ENCODE data around the gene MGAM2. TPM values are rescaled to one million over a fixed set of nuclear protein-coding genes. Genes with fewer than 3 reads are reported as not detected.

MGAM2 gene
- total RNA-seq, 4 donors from 2014 or later: under 0.01 to 7.3 (median 2.3) TPM

DNA sequence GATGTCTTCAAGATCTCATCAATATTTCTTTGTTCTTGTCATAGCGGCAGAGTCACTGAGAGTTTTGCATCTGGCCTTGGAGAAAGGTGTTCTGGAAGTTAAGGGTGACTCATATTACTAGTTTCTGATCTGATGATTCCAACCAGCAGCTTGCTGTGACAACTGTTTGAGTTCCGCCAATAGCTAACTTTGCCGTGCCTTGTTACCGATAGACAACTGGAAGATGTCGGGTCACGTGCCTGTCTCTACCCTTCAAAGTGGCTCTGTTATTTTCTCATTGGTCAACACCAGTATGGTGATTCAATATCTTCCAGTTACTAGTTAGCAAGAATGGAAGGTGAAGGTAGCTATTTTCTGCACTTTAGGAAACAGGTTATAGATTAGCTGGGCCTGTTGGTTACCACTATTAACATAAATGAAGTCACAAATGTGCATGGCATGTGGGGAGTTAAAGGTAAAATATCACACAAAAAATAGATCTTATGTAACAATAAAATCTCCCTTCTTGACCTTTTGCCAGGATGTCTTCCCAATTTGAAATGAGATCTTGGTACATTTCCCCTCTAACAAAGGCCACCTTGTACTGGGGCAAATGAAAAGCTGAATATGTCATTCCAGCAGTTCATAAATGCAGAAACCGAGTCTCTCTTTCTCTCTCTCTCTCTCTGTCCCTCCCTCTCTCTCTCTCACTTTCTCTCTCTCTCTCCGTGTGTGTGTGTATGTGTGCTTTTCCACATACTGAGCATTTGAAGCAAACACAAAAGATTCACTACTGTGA, 2.6 kb upstream of the MGAM2 start:
- H3K4me1 ChIP-seq: no peaks in the 10 kb centered on the region
- 64 to 66% methylated on average over 8 of the region's 8 CpGs for WGBS, 2 donors
- no peak overlapping the region for H3K4me3 ChIP-seq
- DNase-seq (ENCODE audit: low spot score in 2 of 2): no peak
- no peaks in the 10 kb centered on the region for H3K36me3 ChIP-seq
- H3K27me3 ChIP-seq: no peaks in the 10 kb centered on the region
- H3K27ac ChIP-seq: no peak overlapping the region
- H3K9me3 ChIP-seq: no peaks in the 10 kb centered on the region
- no peak for TF ChIP-seq EP300 (IDR thresholded peaks at IDR 0.05)
- TF ChIP-seq CTCF (IDR thresholded peaks at IDR 0.05): no peak
- TF ChIP-seq POLR2A (IDR thresholded peaks at IDR 0.05): no peak

DNA sequence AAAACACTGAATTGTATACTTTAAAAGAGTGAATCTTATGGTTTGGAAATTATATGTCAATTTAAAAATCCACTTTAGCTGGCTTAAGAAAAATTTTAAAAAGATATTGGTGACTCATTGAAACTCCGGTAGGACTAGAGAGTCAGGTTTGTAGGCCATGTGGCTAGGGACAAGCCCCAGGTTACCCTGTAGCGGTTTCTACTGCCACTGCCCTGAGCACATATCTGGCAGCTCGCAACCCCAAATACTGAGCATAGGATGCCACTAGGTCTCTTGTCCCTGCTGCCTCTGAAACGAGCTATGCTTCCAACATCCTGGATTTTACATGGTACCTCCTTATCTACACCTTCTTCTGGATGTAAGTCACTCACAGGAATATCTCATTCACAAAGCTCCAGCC, 1.4 kb upstream of the MGAM2 start:
- DNase-seq (ENCODE audit: low spot score in 2 of 2): no peak
- H3K36me3 ChIP-seq: no peaks in the 10 kb centered on the region
- 78 to 86% methylated on average over 4 of the region's 4 CpGs for WGBS, 2 donors
- no peaks in the 10 kb centered on the region for H3K9me3 ChIP-seq
- H3K4me1 ChIP-seq: no peaks in the 10 kb centered on the region
- no peak overlapping the region for H3K27ac ChIP-seq
- H3K27me3 ChIP-seq: no peaks in the 10 kb centered on the region
- TF ChIP-seq EP300 (IDR thresholded peaks at IDR 0.05) (no peak), POLR2A (IDR thresholded peaks at IDR 0.05) (no peak), CTCF (IDR thresholded peaks at IDR 0.05) (no peak)
- H3K4me3 ChIP-seq: no peak overlapping the region

DNA sequence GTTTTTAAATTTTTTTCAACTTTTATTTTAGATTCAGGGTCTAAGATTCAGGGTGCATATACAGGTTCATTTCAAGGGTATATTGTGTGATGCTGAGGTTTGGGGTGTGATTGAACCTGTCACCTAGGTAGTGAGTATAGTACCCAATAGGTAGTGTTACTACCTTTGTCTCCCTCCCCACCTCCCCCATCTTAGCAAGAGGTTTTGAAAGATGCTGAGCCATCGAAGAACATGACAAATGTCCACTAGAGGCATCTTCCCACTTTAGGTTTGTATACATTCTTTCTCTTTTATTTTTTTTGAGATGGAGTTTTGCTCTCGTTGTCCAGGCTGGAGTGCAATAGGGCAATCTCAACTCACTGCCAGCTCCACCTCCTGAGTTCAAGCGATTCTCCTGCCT, 880 bp upstream of the MGAM2 start:
- H3K27me3 ChIP-seq: no peaks in the 10 kb centered on the region
- no peak overlapping the region for H3K27ac ChIP-seq
- H3K9me3 ChIP-seq: no peaks in the 10 kb centered on the region
- TF ChIP-seq EP300 (IDR thresholded peaks at IDR 0.05): no peak
- TF ChIP-seq POLR2A (IDR thresholded peaks at IDR 0.05): no peak
- TF ChIP-seq CTCF (IDR thresholded peaks at IDR 0.05): no peak
- H3K36me3 ChIP-seq: no peaks in the 10 kb centered on the region
- no peaks in the 10 kb centered on the region for H3K4me1 ChIP-seq
- DNase-seq (ENCODE audit: low spot score in 2 of 2): no peak
- no peak overlapping the region for H3K4me3 ChIP-seq
- WGBS, 2 donors: 64 to 71% methylated on average over 3 of the region's 3 CpGs

DNA sequence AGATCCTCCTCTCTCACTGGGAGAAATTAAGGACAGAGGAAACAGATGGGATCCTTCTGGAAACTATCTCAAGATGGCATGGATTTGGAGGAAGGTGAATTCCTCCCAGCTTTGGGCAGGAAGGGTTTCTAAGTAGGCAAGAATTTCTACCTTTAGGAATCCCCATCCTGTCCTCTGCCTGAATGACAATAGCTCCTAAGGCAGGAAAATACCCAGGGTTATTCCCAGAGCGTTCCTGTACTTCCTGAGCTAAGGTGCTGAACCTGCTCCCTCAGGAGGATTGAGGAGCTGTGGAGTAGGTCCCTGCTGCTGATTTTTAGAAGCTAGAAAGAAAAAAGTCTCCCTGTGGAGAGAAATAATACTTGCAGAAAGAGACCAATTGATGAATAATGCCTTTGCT, 568 bp downstream of the MGAM2 start:
- Histone ChIP-seq H3K27ac (peak overlapping the region in 1 of 4 donors; percentile 1), H3K4me3 (peak overlapping the region in 1 of 4 donors; percentile 4), H3K27me3 (no peaks in the 10 kb centered on the region), H3K36me3 (no peaks in the 10 kb centered on the region), H3K9me3 (no peaks in the 10 kb centered on the region), H3K4me1 (no peaks in the 10 kb centered on the region)
- WGBS, 2 donors: 39 to 63% methylated on average over 1 of the region's 1 CpG
- DNase-seq (ENCODE audit: low spot score in 2 of 2): no peak
- no peak for TF ChIP-seq EP300 (IDR thresholded peaks at IDR 0.05)
- no peak for TF ChIP-seq POLR2A (IDR thresholded peaks at IDR 0.05)
- no peak for TF ChIP-seq CTCF (IDR thresholded peaks at IDR 0.05)

DNA sequence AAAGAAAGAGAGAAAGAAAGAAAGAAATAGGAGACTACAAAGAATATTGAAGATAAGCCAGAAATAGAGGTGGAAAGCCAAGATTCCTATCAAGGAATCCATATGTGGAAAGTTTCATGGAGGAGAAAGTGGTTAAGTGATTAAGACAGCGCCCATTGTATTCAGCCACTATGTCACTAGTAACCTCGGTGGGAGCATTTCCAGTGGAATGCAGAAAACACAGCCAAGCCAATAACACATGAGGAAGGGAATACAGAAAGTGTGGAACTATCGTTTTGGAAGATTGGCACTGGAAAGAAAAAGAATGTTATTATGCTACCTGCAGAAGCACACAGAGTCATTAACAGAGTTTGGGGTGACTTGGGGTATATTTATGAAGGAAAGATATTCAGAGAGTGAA, 2.7 kb downstream of the MGAM2 start:
- Histone ChIP-seq H3K27me3 (no peaks in the 10 kb centered on the region), H3K27ac (no peak overlapping the region), H3K4me3 (no peak overlapping the region), H3K4me1 (no peaks in the 10 kb centered on the region), H3K9me3 (no peaks in the 10 kb centered on the region), H3K36me3 (no peaks in the 10 kb centered on the region)
- WGBS, 2 donors: 41 to 45% methylated on average over 3 of the region's 3 CpGs
- TF ChIP-seq POLR2A (IDR thresholded peaks at IDR 0.05) (no peak), CTCF (IDR thresholded peaks at IDR 0.05) (no peak), EP300 (IDR thresholded peaks at IDR 0.05) (no peak)
- no peak for DNase-seq (ENCODE audit: low spot score in 2 of 2)
